ENCODE data around the gene CCDC77. TPM values are rescaled to one million over a fixed set of nuclear protein-coding genes. Genes with fewer than 3 reads are reported as not detected.

Gene CCDC77
- total and polyA plus RNA-seq, 5 donors from 2014 or later, result 3.9 to 5.6 (median 5.3) TPM

DNA sequence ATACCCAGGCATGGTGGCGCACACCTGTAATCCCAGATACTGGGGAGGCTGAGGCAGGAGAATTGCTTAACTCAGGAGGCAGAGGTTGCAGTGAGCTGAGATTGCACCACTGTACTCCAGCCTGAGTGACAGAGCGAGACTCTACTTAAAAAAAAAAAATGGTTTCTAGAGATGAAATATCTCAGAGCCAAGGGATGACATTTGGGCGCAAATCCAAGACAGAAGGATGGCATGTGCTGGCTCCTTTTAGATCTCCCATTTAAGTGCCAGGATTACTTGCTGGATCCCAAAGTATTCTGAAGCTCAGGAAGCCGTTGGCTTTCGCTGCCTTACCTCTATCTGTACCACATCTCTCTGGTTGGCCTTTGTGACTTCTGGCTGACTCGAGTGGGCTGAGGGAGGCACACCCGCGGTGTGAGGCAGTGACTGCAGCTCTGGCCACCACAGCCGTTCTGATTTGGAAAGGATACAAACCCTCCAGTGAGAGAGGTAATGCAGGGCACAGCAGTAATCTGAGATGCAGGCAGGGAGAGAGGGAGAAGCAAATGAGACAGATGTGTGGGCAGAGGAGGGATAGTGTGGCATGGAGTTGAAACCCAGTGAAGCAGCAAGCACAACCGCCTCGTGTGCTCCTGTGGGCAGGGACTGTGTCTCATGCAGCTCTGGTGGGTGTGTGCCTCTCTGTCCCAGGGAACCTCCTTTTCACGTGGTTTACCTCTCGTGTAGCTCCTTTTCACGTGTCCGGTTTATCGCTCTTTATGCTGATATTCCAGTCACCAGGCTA lies 63.2 kb downstream of the CCDC77 start:
- peaks cover 44% of the 10 kb centered on the region for H3K27me3 Mint-ChIP-seq
- H3K9me3 ChIP-seq (ENCODE audit: control insufficient read depth in 2 of 2, low read length in 2 of 2), result no peaks in the 10 kb centered on the region

DNA sequence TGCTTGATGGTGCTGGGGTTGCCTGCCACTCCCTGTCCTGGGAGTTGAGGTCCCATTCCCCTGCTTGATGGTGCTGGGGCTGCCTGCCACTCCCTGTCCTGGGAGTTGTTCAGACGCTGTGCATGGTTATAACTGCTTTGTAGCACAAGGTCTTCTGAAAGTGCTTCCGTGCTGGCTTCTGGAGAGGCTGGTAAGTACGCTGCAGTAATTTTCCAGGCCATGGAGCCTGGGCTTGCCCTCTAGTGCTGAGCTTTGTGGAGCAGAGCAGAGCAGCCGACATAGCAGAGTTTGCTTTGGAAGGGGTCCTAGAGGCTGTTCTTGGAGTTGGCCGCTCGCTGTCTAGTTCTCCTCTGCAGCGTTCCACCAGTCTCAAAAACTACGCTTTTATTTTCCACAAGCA lies 64.6 kb downstream of the CCDC77 start:
- Histone ChIP-seq H3K36me3 (ENCODE audit: control insufficient read depth, insufficient read depth, low read length) (no peaks in the 10 kb centered on the region), H3K9me3 (ENCODE audit: control insufficient read depth in 2 of 2, low read length in 2 of 2) (no peaks in the 10 kb centered on the region), H3K27me3 (ENCODE audit: control insufficient read depth, insufficient read depth, low read length) (peaks cover 12% of the 10 kb centered on the region), H3K4me3 (ENCODE audit: low read depth, low read length) (no peak overlapping the region), H3K27ac (ENCODE audit: insufficient read depth, low read length, poor library complexity, severe bottlenecking) (no peak overlapping the region), H3K4me1 (ENCODE audit: control insufficient read depth, insufficient read depth, low read length, poor library complexity, severe bottlenecking) (peaks cover under 1% of the 10 kb centered on the region)
- Mint-ChIP-seq H3K27me3 (peaks cover 47% of the 10 kb centered on the region), H3K36me3 (no peaks in the 10 kb centered on the region), H3K4me1 (peaks cover 0 to 12% (median 8%) of the 10 kb centered on the region in 4 donors), H3K9me3 (no peaks in the 10 kb centered on the region), H3K4me3 (no peak overlapping the region), H3K27ac (no peak overlapping the region)
- ATAC-seq (ENCODE audit: low read depth in 2 of 2) (no peak), DNase-seq (no peak)

More for the DNA sequence above, 63.2 kb downstream of the CCDC77 start:
- no peak for ATAC-seq (ENCODE audit: low read depth in 2 of 2)
- Histone ChIP-seq H3K27me3 (ENCODE audit: control insufficient read depth, insufficient read depth, low read length) (peaks cover 12% of the 10 kb centered on the region), H3K27ac (ENCODE audit: insufficient read depth, low read length, poor library complexity, severe bottlenecking) (no peak overlapping the region), H3K4me1 (ENCODE audit: control insufficient read depth, insufficient read depth, low read length, poor library complexity, severe bottlenecking) (peaks cover 8% of the 10 kb centered on the region), H3K4me3 (ENCODE audit: low read depth, low read length) (no peak overlapping the region), H3K36me3 (ENCODE audit: control insufficient read depth, insufficient read depth, low read length) (no peaks in the 10 kb centered on the region)
- DNase-seq, result no peak
- Mint-ChIP-seq H3K4me1 (peaks cover 0 to 15% (median 10%) of the 10 kb centered on the region in 4 donors), H3K4me3 (no peak overlapping the region), H3K27ac (no peak overlapping the region), H3K9me3 (no peaks in the 10 kb centered on the region), H3K36me3 (no peaks in the 10 kb centered on the region)

DNA sequence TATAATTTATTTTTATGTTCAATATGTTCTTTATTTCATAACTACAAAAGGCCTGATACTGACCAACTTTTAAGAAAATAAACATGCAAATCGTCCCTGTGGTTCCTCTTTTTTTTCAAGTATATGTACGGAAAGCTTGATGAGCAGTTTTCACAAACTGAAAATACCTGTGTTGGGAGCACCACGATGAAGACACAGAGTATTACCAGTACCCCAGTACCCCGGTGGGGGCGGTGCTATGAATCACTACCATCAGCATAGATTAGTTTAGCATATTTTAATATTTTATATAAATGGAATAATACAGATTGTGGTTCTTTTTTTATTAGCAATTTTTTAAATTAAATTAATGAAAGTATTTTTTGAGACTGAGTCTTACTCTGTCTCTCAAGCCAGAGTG lies 65.3 kb downstream of the CCDC77 start:
- no peaks in the 10 kb centered on the region for H3K36me3 Mint-ChIP-seq
- H3K27ac ChIP-seq (ENCODE audit: insufficient read depth, low read length, poor library complexity, severe bottlenecking), result no peak overlapping the region
- H3K9me3 ChIP-seq (ENCODE audit: control insufficient read depth in 2 of 2, low read length in 2 of 2), result no peaks in the 10 kb centered on the region
- DNase-seq, result no peak
- H3K4me1 Mint-ChIP-seq, result peaks cover 0 to 9% (median 5%) of the 10 kb centered on the region in 4 donors
- ATAC-seq (ENCODE audit: low read depth in 2 of 2), result no peak
- no peaks in the 10 kb centered on the region for H3K9me3 Mint-ChIP-seq
- no peak overlapping the region for H3K27ac Mint-ChIP-seq
- H3K4me3 ChIP-seq (ENCODE audit: low read depth, low read length), result no peak overlapping the region
- no peaks in the 10 kb centered on the region for H3K4me1 ChIP-seq (ENCODE audit: control insufficient read depth, insufficient read depth, low read length, poor library complexity, severe bottlenecking)
- H3K4me3 Mint-ChIP-seq, result no peak overlapping the region
- no peaks in the 10 kb centered on the region for H3K36me3 ChIP-seq (ENCODE audit: control insufficient read depth, insufficient read depth, low read length)
- H3K27me3 ChIP-seq (ENCODE audit: control insufficient read depth, insufficient read depth, low read length), result peaks cover 7% of the 10 kb centered on the region
- H3K27me3 Mint-ChIP-seq, result peaks cover 40% of the 10 kb centered on the region

DNA sequence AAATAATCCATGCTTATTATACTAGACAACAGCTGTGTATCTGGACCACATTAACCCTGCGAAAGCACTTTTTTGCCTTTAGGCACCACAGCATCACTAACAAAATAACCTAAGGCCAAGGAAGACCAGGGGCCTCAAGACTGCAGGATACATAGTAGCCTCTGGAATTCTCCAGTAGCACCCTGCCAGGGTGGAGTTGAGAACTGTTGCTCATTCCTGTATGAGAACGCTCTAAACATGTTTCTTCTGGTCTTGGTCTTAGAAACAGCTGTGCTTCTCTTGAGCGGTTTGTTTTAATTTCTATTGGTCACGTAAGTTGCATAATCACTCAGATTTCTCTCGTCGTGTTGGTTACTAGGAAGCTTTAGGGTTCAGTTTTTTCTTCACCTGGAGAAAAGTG lies 66.1 kb downstream of the CCDC77 start:
- Mint-ChIP-seq H3K4me1 (peaks cover 0 to 3% (median under 1%) of the 10 kb centered on the region in 4 donors), H3K4me3 (no peak overlapping the region), H3K36me3 (no peaks in the 10 kb centered on the region), H3K27ac (no peak overlapping the region), H3K9me3 (no peaks in the 10 kb centered on the region), H3K27me3 (peaks cover 33% of the 10 kb centered on the region)
- Histone ChIP-seq H3K27ac (ENCODE audit: insufficient read depth, low read length, poor library complexity, severe bottlenecking) (no peak overlapping the region), H3K36me3 (ENCODE audit: control insufficient read depth, insufficient read depth, low read length) (no peaks in the 10 kb centered on the region), H3K4me1 (ENCODE audit: control insufficient read depth, insufficient read depth, low read length, poor library complexity, severe bottlenecking) (no peaks in the 10 kb centered on the region), H3K27me3 (ENCODE audit: control insufficient read depth, insufficient read depth, low read length) (peaks cover under 1% of the 10 kb centered on the region), H3K4me3 (ENCODE audit: low read depth, low read length) (no peak overlapping the region), H3K9me3 (ENCODE audit: control insufficient read depth in 2 of 2, low read length in 2 of 2) (no peaks in the 10 kb centered on the region)
- DNase-seq, result no peak
- ATAC-seq (ENCODE audit: low read depth in 2 of 2), result no peak

DNA sequence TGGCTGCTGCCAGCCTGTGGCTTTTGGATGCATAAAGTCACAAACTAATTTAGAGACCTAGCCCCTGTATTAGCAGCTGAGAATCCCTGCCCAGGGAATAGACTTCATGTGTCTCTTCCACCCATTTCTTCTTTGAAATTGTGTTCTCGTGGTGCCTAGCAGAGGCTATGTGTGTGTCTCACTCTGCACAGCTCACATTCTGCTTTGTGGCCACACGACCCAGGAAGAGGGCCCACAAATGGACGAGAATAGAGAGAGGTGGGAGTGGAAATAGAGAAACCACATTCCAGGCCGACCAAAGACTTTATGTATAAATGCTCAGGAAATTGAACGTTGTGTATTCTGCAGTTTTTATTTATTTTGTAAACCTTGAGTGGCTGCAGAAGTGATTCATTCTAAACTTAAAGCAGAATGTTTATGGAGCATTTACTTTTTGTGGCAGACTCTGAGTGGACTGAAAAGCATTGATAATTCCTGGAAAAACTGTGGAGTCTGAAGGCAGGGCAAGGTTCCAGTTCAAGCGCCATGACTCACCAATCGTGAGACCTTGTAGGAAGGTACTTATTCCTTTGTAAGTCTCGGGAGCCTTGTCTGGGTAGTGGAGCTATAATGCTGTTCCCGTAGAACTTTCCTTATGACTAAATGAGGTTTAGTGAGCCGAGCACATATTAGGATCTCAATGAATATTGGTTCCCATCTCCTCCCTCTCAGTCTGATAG lies 67.4 kb downstream of the CCDC77 start:
- Mint-ChIP-seq H3K27me3 (peaks cover 25% of the 10 kb centered on the region), H3K4me1 (no peaks in the 10 kb centered on the region), H3K4me3 (no peak overlapping the region), H3K9me3 (peaks cover 0 to 2% (median 0%) of the 10 kb centered on the region in 7 donors), H3K27ac (peak overlapping the region in 1 of 3 donors; percentile 57), H3K36me3 (no peaks in the 10 kb centered on the region)
- Histone ChIP-seq H3K27ac (ENCODE audit: insufficient read depth, low read length, poor library complexity, severe bottlenecking) (no peak overlapping the region), H3K4me1 (ENCODE audit: control insufficient read depth, insufficient read depth, low read length, poor library complexity, severe bottlenecking) (no peaks in the 10 kb centered on the region), H3K27me3 (ENCODE audit: control insufficient read depth, insufficient read depth, low read length) (peaks cover 4% of the 10 kb centered on the region), H3K36me3 (ENCODE audit: control insufficient read depth, insufficient read depth, low read length) (no peaks in the 10 kb centered on the region), H3K9me3 (ENCODE audit: control insufficient read depth in 2 of 2, low read length in 2 of 2) (no peaks in the 10 kb centered on the region), H3K4me3 (ENCODE audit: low read depth, low read length) (no peak overlapping the region)
- ATAC-seq (ENCODE audit: low read depth in 2 of 2) (no peak), DNase-seq (no peak)

DNA sequence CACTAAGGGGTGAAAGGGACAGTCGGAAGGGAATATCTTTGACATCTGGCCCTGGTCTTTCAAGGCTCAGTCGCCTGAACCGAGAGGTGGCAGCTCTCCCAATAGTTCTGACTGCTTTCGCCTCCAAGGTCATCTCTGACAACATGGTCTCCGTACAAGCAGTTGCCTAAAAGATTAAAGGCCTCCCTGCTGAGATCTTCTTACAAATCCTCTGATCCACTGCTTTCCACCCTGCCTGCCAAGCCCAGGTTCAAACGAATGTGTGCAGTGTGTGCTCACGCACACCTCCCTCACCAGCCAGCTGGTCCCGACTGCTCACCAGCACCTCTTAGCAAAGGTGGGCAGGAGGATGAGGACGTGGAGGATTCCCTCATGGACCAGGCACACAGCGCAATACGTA lies 68.7 kb downstream of the CCDC77 start:
- H3K27me3 ChIP-seq (ENCODE audit: control insufficient read depth, insufficient read depth, low read length), result peaks cover 4% of the 10 kb centered on the region
- no peak for ATAC-seq (ENCODE audit: low read depth in 2 of 2)
- peaks cover 0 to 2% (median 0%) of the 10 kb centered on the region in 7 donors for H3K9me3 Mint-ChIP-seq
- H3K4me1 ChIP-seq (ENCODE audit: control insufficient read depth, insufficient read depth, low read length, poor library complexity, severe bottlenecking), result no peaks in the 10 kb centered on the region
- H3K27ac Mint-ChIP-seq, result peak overlapping the region in 1 of 3 donors; percentile 66
- H3K9me3 ChIP-seq (ENCODE audit: control insufficient read depth in 2 of 2, low read length in 2 of 2), result no peaks in the 10 kb centered on the region
- H3K27me3 Mint-ChIP-seq, result peaks cover 27% of the 10 kb centered on the region
- no peak for DNase-seq
- H3K4me3 Mint-ChIP-seq, result no peak overlapping the region
- no peak overlapping the region for H3K4me3 ChIP-seq (ENCODE audit: low read depth, low read length)
- H3K27ac ChIP-seq (ENCODE audit: insufficient read depth, low read length, poor library complexity, severe bottlenecking), result no peak overlapping the region
- H3K36me3 ChIP-seq (ENCODE audit: control insufficient read depth, insufficient read depth, low read length), result no peaks in the 10 kb centered on the region
- H3K36me3 Mint-ChIP-seq, result no peaks in the 10 kb centered on the region
- no peaks in the 10 kb centered on the region for H3K4me1 Mint-ChIP-seq

DNA sequence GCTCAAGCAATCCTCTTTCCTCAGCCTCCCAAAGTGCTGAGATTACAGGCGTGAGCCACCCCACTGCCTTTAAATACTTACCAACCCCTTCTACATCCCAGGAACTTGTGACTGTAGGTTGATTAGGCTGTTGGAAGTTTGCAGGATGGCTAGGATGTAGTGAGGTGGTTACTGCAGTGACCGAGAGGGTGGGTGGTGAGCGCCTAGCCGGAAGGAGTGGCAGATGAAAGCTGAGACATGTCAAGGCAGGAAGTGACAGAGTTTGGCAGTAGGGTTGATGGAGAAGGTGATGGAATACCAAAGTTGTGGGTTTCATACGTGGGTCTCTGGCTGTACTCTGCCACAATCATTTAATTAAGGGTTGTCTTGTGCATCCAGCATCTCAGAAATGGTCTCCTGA lies 71.8 kb downstream of the CCDC77 start:
- DNase-seq (no peak), ATAC-seq (ENCODE audit: low read depth in 2 of 2) (no peak)
- no peak overlapping the region for H3K27ac Mint-ChIP-seq
- peaks cover 0 to 2% (median 0%) of the 10 kb centered on the region in 7 donors for H3K9me3 Mint-ChIP-seq
- no peaks in the 10 kb centered on the region for H3K36me3 Mint-ChIP-seq
- Histone ChIP-seq H3K27ac (ENCODE audit: insufficient read depth, low read length, poor library complexity, severe bottlenecking) (no peak overlapping the region), H3K27me3 (ENCODE audit: control insufficient read depth, insufficient read depth, low read length) (peaks cover 11% of the 10 kb centered on the region), H3K36me3 (ENCODE audit: control insufficient read depth, insufficient read depth, low read length) (no peaks in the 10 kb centered on the region), H3K4me3 (ENCODE audit: low read depth, low read length) (no peak overlapping the region), H3K4me1 (ENCODE audit: control insufficient read depth, insufficient read depth, low read length, poor library complexity, severe bottlenecking) (no peaks in the 10 kb centered on the region), H3K9me3 (ENCODE audit: control insufficient read depth in 2 of 2, low read length in 2 of 2) (no peaks in the 10 kb centered on the region)
- peaks cover 37% of the 10 kb centered on the region for H3K27me3 Mint-ChIP-seq
- H3K4me1 Mint-ChIP-seq, result peaks cover 0 to 2% (median 0%) of the 10 kb centered on the region in 4 donors
- no peak overlapping the region for H3K4me3 Mint-ChIP-seq
